Peyer's patch (tissue), 4 donors: ENCODE results near the gene SHISA4.

Experiments
- POLR2A ChIP-seq, 2 donors: fragments of 450-650 bp; IDR thresholded peaks; one replicate each; pipeline ENCODE4 v1.5.1; 2017; ENCODE audit warnings: antibody characterized with exemption in 2 of 2, mild to moderate bottlenecking in 2 of 2, moderate library complexity in 2 of 2
- TF ChIP-seq, protein P1 (sequence below), 6 experiments: fragments of 450-650 bp in 4 of 6; fragments of 200-600 bp in 2 of 6; sonication (generic) in 1 of 6; IDR thresholded peaks; one replicate each; pipeline ENCODE4 v1.5.1; 2017 to 2019; ENCODE audit warnings: antibody characterized with exemption in 6 of 6, mild to moderate bottlenecking in 3 of 6, moderate library complexity in 1 of 6

DNA sequence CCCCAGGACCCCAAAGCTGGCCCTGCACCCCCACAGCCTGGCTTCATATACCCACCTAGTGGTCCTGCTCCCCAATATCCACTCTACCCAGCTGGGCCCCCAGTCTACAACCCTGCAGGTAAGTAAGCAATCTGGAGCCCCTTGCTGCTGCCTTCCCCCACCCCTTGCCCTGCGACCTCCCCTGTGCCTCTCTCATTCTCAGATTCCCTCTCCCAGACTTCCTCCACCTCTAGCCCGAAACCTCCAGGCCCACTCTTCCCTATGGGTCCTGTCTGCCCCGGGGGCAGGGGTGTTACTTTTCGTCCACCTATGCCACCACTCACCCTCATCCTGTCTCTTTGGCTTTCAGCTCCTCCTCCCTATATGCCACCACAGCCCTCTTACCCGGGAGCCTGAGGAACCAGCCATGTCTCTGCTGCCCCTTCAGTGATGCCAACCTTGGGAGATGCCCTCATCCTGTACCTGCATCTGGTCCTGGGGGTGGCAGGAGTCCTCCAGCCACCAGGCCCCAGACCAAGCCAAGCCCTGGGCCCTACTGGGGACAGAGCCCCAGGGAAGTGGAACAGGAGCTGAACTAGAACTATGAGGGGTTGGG lies 2.9 kb downstream of the SHISA4 start:
- TF ChIP-seq, protein P1, sequence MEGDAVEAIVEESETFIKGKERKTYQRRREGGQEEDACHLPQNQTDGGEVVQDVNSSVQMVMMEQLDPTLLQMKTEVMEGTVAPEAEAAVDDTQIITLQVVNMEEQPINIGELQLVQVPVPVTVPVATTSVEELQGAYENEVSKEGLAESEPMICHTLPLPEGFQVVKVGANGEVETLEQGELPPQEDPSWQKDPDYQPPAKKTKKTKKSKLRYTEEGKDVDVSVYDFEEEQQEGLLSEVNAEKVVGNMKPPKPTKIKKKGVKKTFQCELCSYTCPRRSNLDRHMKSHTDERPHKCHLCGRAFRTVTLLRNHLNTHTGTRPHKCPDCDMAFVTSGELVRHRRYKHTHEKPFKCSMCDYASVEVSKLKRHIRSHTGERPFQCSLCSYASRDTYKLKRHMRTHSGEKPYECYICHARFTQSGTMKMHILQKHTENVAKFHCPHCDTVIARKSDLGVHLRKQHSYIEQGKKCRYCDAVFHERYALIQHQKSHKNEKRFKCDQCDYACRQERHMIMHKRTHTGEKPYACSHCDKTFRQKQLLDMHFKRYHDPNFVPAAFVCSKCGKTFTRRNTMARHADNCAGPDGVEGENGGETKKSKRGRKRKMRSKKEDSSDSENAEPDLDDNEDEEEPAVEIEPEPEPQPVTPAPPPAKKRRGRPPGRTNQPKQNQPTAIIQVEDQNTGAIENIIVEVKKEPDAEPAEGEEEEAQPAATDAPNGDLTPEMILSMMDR (IDR thresholded peaks at IDR 0.05) = no peak
- TF ChIP-seq POLR2A (IDR thresholded peaks at IDR 0.05) = no peak
